Airway epithelial cell (primary cell): Measurements from ENCODE around the gene OR4K17. TPM values are rescaled to one million over a fixed set of nuclear protein-coding genes. Genes with fewer than 3 reads are reported as not detected.

Experiments
- total RNA-seq: library from RNA; depleted of rRNA; stranded (reverse); fragments of >200 nt; gene quantifications from 2 replicates; pipeline ENCODE4 v1.2.3, GENCODE V29; 2015

Gene OR4K17
- not detected in 2 replicates for total RNA-seq

GRCh38 chr14:20110438-20110837 lies at the start of gene OR4K17:
Gene OR4K17 (plus strand): TSS chr14:20110739. CDS start chr14:20117500, 6,761 bp downstream.

GRCh38 chr14:20138520-20138919 lies 28.0 kb downstream of the OR4K17 start, which contains the start of gene OR4N5:
Gene OR4N5 (plus strand): TSS chr14:20138820. CDS start chr14:20143736, 4,916 bp downstream.

Other genes with a start within 250 kb of the OR4K17 start
- not detected in 2 replicates for gene OR4K2, start 235.6 kb upstream of the OR4K17 start, total RNA-seq
- gene OR4K5, start 190.1 kb upstream of the OR4K17 start, total RNA-seq, result not detected in 2 replicates
- not detected in 2 replicates for gene OR4K1, start 179.8 kb upstream of the OR4K17 start, total RNA-seq
- gene OR4K15, start 135.1 kb upstream of the OR4K17 start, total RNA-seq, result not detected in 2 replicates
- gene OR4Q2, start 108.6 kb upstream of the OR4K17 start, total RNA-seq, result not detected in 2 replicates
- gene OR4K14, start 91.4 kb upstream of the OR4K17 start, total RNA-seq, result not detected in 2 replicates
- not detected in 2 replicates for gene OR4K13, start 74.7 kb upstream of the OR4K17 start, total RNA-seq
- gene OR4L1, start 50.7 kb upstream of the OR4K17 start, total RNA-seq, result not detected in 2 replicates
- not detected in 2 replicates for gene OR4N5, start 28.1 kb downstream of the OR4K17 start, total RNA-seq
- gene OR11G2, start 80.2 kb downstream of the OR4K17 start, total RNA-seq, result not detected in 2 replicates
- gene OR11H6, start 113.0 kb downstream of the OR4K17 start, total RNA-seq, result not detected in 2 replicates
- not detected in 2 replicates for gene OR11H7, start 118.2 kb downstream of the OR4K17 start, total RNA-seq
- gene OR11H4, start 128.5 kb downstream of the OR4K17 start, total RNA-seq, result not detected in 2 replicates
- gene TTC5, start 195.2 kb downstream of the OR4K17 start, total RNA-seq, result 5.2 and 7.5 TPM in 2 replicates
- gene CCNB1IP1, start 222.5 kb downstream of the OR4K17 start, total RNA-seq, result 51.3 and 52.7 TPM in 2 replicates
- gene PARP2, start 232.9 kb downstream of the OR4K17 start, total RNA-seq, result 11.1 and 12.9 TPM in 2 replicates